IPS-NIHi11 (cell line): ENCODE measurements around the gene FLOT1.
"Not testable (repeated sequence)": the region's sequence is repeated elsewhere in the genome, so short reads cannot be mapped to it uniquely, and the experiment has no call there.

Experiments used
- DNase-seq: peaks from one replicate; pipeline ENCODE4 v3.0.0; 2012; ENCODE audit warnings: mixed read lengths, low spot score

The FLOT1 gene

DNA sequence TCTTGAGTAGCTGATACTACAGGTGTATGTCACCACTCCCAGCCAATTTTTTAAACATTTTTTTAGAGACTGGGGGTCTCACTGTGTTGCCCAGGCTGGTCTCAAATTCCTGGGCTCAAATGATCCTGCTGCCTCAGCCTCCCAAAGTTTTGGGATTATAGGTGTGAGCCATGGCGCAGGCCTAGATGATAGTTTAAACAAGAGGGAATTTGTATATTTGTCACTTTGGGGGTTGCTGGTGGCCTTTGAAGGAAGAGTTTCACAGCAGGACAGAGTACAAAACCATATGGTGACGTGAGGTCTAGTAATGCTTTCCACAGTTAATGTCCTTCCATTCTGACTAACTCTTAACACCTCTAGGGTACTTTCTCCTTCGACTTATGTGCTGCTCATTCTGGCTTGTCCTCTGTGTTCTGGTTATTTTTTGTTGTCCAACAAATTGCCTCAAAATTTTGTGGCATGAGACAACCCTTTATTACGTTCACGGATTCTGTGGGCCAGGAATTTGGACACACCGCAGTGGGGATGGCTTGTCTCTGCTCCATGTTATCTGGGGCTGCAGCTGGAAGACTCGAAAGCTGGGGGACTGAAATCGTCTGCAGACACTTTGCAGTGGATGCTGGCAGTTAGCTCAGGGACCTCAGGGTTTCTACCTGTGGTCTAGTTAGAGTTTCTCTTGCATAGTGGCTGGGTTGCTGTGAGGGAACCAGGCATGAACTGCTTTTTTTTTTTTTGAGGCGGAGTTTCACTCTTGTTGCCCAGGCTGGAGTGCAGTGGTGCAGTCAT, 24.9 kb upstream of the FLOT1 start:
- no peak for DNase-seq

DNA sequence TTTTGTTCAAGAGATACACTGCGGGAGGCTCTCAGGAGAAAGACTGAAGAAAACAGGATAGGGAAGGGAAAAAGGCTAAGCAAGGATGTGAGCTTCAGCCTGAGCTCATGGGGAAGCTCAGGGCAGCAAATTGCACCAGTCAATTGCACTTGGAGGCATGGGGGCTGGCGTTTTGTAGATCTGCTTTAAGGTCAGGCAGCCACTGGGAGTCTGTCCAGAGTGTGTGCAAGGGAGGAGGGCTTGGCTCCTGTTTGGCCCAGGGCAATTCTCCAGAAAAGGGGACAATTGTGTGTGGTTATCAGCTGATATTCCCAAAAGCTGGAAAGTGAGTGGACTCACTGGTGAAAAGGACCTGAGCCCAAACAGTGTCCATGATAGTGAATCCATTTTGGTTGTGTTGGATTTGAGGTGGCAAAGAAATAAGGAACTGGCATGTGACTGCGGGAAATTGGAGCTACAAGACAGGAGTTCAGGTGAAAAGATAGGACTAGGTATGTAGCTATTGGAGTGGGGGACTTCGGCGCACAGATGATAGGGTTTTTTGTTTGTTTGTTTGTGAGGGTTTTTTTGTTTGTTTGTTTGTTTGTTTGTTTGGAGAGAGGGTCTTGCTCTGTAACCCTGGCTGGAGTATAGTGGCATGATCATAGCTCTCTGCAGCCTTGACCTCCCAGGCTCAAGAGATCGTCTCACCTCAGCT, 24.1 kb upstream of the FLOT1 start:
- DNase-seq: no peak

DNA sequence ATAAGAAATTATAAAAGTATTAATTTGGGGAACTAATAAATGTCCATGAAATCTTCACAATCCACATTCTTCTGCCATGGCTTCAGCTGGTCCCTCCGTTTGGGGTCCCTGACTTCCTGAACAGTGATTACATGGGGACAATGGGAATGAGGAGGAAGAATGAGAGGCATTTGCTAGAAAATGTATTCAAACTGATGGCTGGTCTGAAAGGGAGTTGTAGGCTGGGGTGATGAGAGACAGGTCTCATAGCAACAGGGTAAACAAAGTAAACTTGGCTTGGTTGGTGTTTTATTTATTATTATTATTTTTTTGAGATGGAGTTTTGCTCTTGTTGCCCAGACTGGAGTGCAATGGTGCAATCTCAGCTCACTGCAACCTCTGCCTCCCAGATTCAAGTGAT, 23.0 kb upstream of the FLOT1 start:
- not testable (repeated sequence) for DNase-seq

DNA sequence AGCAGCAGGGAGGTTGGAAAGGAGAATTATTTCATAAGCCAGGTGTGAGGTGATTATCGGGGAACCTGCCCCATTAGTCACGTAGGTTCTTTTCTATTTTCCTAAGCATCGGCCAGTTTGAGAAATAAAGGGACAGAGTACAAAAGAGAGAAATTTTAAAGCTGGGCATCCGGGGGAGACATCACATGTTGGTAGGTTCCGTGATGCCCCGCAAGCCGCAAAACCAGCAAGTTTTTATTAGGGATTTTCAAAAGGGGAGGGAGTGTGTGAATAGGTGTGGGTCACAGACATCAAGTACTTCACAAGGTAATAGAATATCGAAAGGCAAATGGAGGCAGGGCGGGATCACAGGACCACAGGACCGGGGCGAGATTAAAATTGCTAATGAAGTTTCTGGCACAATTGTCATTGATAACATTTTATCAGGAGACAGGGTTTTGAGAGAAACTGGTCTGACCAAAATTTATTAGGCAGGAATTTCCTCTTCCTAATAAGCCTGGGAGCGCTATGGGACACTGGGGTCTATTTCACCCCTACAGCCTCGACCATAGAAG, 22.1 kb upstream of the FLOT1 start:
- DNase-seq: not testable (repeated sequence)

DNA sequence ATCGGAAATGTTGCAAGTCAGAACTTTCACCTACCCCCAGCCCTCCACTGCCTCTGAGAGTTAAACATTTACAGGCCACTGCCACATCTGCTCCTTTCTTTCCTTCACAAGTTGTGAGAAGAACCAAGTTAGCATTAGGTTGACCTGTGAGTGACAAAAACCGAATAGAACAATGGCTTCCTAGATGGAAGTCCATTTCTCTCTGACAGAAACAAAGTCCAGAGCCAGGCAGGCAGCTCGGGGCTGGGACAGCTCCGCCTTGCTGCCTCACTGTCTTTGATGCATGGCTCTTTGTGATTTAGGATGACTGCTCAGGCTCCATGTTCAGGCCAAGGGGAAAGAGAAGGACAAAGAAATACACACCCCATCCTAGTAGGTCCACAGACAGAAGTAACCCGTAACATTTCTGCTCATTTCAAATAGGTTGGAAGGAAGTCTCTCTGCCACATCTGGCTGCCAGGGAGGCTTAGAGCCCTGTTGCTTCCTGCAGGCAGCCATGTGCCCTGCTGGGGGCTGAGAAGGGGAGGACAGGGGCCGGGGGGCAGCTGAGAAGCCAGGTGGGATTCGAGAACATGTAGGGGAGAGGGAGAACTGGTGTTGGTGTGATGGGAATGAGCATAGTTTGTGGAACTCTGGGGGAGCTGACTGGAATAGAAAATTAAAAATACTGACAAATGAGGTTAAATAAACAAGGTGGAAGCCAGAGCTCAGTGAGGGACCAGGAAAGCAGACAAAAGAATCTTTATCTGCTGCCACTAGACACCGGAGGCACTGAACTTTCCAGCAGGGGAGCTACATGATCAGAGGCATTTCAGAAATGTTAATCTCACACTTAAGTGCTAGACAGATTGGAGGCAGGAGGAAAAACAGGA, 21.4 kb upstream of the FLOT1 start:
- DNase-seq: no peak

DNA sequence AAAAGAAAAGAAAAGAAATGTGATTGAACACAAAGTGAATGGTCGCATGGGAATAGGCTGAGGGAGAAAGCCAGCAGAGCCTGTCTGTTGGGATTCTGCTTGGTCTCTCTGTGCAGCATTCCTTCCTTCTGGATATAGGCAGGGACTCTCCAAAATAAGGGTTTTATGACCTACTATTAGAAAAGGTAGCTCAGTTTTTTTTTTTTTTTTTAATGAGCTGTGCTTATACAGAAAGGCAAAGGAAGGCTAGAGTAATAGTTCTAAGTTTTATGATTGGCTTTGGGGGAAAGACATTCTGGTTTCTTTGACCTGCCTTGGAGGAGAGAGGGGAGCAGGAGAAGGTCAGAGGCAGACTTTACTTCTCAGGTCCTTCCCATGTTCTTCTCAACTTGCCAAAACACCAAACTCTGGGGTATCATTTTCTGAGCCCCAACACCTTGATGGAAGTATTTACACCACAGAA, 20.7 kb upstream of the FLOT1 start:
- DNase-seq: no peak

DNA sequence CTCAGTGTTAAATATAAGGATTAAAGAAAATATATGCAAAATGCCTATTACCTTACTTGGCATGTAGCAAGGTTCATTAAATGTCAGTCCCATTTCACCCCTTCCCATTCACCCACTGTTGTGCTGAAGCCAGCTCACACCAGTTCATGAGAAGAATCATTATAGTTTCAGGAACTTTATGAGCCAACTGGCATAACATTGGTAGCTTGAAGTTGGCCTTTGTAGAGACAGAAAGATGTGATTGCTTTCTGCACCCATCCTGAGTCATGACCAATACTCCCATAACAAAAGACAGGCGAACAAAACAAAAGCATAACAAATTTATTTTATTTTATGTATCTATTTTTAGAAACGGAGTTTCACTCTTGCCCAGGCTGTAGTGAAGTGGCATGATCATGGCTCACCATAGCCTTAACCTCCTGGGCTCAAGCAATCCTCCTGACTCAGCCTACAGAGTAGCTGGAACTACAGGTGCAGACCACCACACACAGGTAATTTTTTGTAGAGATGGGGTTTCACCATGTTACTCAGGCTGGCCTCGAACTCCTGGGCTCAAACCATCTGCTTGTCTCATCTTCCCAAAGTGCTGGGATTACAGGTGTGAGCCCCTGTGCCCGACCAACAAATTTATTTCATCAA, 19.4 kb upstream of the FLOT1 start:
- DNase-seq: no peak

DNA sequence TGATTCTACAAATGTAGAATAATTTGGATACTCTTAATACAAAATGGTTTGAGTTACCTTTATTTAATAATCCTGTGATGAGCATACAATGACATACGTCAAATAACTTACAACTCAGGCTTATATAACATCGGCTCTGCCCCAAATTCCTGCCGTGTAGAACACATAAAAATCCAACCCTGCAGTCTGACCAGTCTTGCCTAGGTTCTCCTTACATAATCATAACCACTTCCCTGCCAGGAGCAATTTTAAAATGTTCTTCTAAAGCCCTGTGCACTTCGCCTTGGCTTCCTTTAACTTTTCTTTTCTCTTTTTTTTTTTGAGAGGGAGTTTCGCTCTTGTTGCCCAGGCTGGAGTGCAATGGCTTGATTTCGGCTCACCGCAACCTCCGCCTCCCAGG, 18.1 kb upstream of the FLOT1 start:
- no peak for DNase-seq

DNA sequence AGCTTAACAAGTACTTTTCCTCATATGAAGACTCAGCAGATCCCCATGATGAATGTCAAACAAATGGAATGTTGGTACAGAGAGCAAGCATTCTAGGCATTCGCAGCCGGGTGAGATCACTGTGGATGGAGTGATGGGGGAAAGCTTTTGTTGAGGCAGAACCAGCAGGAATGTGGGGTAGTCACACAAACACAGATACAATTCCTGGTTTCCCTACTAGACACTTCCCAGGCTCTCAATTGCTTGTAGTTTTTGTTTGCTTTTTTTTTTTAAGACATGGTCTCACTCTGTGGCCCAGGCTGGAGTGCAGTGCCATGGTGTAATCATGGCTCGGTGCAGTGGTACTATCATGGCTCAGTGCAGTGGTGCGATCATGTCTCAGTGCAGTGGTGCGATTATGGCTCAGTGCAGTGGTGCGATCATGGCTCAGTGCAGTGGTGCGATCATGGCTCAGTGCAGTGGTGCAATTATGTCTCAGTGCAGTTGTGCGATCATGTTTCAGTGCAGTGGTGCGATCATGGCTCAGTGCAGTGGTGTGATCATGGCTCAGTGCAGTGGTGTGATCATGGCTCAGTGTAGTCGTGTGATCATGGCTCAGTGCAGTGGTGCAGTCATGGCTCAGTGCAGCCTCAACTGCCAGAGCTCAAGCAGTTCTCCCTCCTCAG, 17.2 kb upstream of the FLOT1 start:
- DNase-seq: peak; percentile 43

DNA sequence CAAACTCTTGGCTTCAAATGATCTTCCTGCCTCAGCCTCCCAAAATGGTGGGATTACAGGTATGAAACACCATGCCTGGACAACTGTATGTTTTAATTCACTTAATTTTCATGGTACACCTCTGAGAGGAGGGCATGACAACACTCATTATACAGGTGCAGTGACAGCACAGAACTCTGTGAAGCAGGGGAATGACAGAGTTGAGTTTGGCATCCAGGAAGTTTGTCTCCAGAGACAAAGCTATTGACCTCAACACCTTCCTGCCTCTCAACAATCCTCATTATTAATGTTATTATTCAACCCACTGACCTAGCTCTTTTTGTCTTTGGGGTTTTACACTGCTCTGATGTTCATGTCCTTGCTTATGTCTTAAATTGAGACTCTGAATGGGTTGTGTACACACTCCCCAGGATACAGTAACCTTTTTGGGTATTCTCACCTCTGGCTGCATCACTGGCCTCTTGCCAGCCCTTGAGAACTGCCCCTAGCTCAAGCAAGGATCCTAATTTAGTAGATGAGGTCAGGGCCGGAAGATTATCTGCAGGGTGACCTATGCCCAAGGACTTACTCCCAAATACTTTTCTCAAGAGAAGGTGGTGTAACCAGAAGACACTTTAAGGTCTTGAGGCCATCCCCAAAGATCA, 14.9 kb upstream of the FLOT1 start:
- DNase-seq: no peak

DNA sequence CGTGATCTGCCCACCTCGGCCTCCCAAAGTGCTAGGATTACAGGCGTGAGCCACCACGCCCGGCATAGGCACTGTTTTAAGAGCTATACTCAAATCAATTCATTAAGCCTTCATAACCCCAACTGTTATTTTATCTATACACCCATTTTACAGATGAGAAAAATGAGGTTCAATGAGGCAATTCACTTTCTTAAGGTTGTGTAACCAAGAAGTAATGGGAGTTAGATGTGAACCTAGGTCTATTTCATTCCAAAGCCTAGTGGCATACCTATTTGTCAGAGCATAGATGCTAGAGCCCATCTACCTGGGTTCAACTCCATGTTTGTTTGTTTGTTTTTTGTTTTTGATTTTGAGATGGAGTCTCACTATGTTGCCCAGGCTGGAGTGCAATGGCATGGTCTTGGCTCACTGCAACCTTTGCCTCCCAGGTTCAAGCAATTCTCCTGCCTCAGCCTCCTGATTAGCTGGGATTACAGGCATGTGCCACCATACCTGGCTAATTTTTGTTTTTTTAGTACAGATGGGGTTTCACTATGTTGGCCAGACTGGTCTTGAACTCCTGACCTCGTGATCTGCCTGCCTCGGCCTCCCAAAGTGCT, 14.0 kb upstream of the FLOT1 start:
- DNase-seq: not testable (repeated sequence)

DNA sequence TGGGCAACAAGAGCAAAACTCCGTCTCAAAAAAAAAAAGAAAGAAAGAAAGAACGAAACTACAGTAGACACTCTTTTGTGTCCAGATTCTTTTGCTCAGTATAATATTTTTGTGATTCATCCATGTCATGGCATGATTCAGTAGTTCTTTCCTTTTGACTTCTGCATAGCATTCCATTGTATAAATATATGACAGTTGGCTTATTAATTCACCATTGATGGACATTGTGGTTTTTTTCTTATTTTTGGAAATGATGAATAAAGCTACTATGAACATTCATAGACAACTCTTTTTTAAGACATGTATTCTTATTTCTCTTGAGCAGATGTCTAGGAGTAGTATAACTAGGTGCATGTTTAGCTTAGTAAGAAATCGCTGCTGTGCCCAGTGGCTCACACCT, 12.1 kb upstream of the FLOT1 start:
- no peak for DNase-seq

DNA sequence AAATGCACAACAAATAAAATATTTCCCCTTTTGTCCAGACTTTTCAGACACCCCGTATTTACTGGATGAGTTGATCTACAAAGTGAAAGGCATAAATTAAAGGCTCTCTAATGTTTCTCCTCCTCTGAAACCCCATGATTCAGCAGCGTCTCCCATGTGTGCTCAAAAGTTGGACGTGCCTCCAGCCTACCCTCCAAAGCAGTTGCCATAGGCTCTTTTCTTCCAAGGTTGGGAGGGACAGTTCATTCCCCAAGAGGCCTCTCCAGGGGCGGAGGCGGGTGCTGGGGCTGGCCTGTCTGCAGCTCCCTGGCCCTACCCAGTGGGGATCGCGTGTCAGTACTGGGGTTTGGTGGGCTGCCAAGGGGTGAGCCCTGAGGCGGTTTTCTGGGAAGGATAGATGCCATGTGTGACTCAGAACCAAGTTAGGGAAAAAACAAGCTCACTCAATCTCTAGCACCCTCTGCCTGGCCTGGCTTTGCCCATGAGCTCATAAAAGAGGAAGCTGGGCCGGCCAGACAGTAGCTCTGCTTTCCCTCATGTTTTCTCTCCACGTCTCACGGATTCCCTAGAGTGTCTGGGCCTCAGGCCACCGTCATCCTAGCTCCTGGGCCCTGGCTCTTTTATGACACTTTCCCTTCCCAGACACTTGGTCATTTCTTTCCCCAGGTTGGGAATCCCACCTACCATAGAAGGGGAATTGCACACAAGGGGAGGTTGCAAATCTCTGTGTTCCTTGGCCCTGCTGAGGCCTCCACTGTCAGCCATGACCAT, 9.9 kb upstream of the FLOT1 start:
- DNase-seq: peak; percentile 44

DNA sequence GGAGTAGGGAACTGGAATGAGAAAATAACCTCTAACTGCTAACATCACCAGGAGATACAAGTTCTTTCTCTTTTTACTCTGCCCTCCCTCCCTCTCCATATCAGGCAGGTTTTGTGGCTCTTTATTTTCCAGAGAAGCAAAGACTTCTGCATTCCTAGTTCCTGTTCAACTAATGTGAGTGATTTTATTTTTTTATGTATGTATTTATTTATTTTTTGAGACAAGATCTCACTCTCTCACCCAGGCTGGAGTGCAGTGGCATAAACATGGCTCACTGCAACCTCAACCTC, 7.8 kb upstream of the FLOT1 start:
- DNase-seq: no peak

DNA sequence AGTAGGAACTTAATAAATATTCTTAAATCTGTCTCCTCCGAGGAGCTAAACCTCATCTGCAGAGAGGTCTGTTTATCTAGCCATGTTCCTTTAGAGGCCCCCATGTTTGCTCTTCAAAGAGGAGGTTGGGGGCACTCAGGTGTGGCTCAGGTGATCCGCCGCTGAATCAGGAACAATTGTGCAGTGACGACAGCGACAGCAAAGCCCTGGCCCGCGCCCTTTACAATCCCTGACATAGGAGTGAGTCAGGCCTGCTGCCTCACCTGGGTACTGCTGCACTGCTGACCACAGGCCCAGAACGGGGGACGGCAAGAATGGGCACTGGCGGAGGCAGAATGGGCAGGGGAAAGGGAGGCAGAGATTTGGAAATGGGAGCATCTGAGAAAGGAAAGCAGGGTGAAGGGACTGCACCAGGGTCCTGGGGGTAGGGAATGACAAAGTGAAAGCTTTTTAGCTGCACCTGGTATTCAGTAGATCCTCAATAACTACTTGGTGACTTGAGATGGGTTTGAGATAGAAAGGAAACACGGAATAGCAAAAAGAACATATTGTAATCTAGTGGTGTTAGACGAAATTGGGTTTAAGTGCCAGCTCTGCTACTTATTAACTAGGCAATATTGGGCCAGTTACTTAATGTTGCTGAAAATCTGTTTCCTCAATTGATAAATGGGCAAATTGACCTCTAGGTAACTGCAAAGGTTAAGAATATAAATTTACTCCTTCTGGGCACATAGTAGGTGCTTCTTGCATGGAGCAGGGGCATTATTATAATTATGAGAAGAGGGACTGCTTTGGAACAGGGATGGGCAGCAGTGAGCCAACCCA, 7.3 kb upstream of the FLOT1 start:
- DNase-seq: no peak

DNA sequence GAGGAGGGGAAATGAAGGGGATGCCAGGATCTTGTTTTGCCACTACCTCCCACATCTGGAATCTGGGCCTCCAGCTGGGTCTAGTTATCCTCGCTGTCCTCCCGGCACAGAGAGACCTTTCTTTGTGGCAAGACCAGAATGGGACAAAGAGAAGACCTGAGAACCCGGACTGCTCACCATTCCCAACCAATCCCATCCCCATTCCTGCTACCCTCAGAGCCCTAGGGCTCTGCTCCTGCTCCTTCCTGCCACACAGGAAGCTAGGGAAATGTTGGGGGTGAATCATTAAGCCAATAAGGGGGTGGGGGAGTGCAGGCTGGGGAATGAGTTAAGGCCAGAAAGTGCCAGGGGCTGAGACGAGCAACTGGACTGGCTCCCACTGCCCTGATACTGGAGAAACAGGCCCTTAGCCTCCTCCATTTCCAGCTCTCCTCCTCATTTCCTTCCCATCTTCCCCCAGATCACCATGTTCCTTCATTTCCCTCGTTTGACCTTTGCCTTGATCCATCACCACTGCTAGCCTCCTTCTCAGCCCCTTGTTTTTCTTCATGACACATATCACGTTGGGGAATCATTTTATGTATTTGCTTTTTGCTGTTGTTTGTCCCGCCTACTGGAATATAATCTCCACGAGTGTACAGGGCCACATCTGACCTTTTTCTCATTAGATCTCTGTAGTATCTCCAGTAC, 6.5 kb upstream of the FLOT1 start:
- DNase-seq: no peak

DNA sequence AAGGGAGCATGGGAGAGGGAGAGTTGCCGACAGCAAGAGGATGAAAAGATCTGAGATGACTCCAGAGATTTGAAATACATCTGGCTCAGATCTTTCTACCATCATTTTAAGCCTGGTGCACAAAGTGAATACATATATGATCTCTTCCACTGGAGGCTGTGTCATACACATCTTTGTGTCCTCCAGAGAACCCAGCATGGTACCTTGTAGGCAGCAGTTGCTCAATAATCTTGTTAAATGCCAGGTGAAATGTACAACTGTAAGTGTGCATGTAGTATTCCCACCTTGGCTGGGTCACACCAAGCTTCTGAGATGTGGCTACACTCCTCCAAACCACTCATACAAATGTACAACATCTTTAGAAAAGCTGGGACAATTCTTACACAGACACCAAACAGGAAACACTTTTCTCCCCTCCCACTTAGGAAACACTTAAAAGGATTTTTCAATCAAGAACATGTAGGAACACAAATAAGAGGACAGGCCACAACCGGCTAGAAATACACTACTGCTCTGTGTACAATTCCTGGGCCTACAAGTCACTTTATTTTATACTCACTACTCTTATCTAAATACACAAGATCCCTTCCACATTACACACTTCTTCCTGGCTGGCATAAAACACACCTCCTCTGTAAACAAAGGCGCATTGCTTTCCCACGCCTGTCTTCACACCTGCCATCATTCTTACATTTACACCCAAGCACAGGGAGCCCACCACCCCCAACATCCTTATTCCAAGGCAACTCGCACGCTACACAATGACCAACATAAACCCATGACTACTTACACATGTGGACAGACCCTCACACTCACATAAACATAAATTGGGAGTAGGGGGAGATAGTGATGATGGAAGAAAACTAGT, 5.6 kb upstream of the FLOT1 start:
- no peak for DNase-seq
